Urothelium cell line (cell line): ENCODE measurements around the gene FLT3LG.
"Not testable (repeated sequence)": the region's sequence is repeated elsewhere in the genome, so short reads cannot be mapped to it uniquely, and the experiment has no call there.

Experiments used
- DNase-seq: peaks from one replicate; pipeline ENCODE4 v3.0.0; 2011; ENCODE audit warnings: low spot score, mixed read lengths
- FAIRE-seq: peaks from 2 replicates; lab custom pipeline; 2011; peaks lifted over from hg19 to GRCh38; lab: Jason Lieb, UNC

The FLT3LG gene

DNA sequence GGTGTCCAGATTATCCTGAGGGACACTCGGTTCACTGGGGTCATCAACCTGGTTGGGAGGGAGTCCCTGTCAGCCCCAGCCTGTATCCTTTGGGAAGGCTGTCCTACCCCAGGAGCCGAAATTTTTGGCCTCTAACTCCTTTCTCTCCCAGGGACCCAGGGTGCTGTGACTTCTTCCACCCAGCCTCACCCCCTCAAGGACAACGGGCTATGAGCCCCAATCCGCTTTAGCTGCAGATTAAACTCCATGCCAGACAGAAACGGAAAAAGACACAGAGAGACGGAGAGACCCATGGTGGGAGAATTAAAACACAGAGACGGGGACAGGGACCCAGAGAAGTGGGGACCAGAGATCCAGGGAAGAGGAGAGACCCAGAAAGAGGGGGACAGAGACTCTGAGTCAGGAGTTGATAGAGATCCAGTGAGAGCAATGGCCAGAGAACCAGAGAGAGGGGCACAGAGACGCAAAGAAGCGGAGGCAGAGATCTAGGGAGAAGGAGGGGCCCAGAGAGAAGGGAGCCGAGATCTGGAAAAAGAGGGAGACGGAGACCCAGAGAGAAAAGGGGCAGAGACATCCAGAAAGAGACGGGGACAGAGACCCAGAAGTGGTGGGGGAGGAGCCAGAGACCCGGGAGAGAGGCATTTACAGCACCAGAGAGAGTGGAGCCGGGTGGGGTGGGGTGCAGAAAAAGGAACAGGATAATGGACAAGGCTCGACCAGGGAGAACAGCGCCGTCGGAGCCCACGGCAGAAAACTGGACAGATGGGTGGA lies 33.4 kb upstream of the FLT3LG start:
- DNase-seq: no peak
- no peak for FAIRE-seq

DNA sequence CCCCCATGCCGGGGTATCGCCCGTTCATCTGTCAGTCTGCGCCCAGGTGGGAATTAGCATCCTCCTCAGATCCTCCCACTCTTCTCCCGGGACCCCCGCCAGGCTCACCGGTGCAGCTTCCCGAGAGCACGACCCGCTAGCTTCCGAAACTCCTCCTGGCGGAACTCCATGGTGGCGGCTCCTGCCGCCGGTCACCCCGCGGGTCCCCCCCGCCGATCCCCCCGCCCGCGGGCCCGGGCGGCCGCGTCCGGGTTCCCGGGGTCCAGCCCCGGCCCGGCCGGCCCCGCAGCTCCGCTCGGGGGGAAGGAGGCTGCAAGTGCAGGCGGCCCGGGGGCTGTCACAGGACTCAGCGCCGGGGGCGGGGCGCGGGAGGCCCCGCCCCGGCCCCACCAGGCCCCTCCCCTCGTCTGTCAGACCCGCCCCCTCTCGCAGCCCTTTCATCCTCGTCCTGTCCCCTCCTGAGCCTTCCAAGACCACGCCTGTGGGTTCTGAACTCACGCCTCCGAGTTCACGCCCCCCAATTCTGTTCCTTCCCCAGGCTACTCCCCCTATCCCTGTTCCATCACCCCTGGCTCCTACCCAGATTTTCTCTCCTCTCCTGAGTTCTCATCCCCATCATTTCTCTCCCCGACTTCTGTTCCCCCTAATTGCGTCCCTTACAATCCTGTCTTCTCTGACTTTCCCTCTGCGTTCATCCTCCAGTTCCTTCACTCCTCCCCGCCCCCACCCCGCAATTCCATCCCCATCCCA lies 32.6 kb upstream of the FLT3LG start, which contains the start of gene SLC17A7:
Gene SLC17A7 (minus strand): TSS at position 318 of the 750 bp plus-strand sequence. CDS start 148 bp downstream, at position 170.
- FAIRE-seq: no peak
- DNase-seq: peak; percentile 87

DNA sequence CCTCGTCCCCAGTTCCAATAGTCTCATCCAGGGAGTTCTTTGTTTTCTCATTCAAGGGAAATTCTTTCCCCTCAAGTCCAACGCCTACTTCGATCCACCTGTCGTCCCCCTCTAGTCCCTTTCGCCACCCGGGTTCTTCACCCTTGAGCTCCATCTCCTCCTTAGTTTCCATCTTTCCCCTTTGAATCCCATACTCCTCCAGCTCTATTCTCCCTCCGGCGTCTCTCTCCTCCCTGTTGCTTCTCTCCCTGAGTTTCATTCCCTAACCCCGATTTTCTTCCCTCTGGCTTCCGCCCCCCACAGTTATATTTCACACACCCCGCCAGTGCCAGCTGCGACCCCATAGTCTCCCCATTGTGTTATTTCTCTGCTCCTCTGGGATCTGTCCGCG lies 32.1 kb upstream of the FLT3LG start:
- DNase-seq (no peak), FAIRE-seq (no peak)

DNA sequence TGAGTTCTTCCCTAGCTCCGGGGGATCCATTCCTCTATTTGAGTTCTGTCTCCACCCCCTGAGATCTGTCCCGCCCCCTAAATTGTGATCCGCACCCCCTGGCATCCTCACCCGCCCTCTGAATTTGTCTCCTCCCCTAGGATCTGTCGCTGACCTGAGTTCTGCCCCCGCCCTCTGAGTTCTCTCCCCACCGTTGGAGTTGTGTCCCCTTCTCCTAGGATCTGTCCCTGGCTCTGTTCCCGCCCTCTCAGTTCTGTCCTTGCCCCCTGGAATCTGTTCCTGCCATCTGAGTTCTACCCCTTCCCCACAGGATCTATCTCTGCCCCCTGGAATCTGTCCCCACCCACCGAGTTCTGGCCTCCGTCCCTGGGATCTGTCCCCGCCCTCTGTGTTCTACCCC lies 31.7 kb upstream of the FLT3LG start:
- FAIRE-seq (no peak), DNase-seq (peak; percentile 74)

DNA sequence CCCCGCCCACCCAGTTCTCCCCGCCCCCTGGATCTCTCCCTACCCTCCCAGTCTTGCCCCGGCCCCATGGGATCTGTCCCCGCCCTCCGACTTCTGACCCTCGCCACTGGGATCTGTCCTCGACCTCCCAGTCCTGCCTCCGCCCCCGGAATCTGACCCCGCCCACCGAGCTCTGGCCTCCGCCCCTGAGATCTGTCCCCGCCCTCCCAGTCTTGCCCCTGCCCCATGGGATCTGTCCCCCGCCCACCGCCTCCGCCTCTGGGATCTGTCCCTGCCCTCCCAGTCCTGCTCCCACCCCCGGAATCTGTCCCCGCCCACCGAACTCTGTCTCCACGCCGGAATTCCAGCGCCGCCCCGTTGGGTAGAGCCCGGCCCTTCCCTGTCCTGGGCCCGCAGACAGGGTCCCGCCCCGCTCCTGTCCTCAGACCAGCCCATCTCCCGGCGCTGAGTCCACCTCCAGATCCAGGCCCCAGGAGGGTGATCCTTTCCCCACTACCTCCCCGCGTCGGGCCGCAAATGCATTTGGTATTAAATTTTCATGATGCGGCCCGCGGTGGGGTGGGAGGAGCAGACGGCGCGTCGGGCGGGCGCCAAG lies 31.1 kb upstream of the FLT3LG start:
- DNase-seq (peak; percentile 95), FAIRE-seq (peak; percentile 92)

DNA sequence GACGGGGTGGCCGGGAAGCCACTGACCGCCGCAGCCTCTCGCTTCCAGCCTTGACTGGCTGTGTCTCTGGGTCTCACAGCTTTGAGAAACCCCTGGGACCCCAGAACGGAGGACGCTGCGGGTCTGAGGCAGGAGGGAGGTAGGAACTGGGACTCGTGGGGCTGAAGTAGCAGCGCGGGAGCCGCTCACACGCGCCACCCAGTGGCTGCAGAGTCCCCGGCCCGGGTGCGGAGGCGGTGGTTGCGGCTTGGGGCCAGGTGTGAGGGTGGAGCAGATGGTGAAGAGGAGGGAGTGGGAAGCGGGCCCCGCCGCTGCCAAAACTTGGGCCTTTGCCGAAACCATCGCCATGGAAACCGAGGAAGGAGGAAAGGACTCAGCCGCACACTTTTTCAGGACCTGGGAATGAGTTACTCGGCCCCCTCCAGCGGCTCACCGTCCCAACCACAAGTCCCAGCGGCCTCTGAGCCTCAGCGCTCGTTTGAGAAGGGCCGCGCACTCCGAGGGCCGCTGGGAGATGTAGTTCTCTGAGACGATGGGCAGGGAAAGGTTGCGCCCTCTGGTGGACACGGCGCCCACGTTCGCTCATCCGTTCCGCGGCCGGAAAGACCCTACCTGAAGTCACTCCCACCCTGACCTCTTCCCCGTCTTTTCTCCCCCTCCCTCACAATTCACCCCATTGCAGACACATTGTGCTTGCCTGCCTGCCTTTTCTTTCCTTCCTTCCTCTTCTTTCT lies 30.5 kb upstream of the FLT3LG start:
- DNase-seq: peak; percentile 87
- peak; percentile 72 for FAIRE-seq

DNA sequence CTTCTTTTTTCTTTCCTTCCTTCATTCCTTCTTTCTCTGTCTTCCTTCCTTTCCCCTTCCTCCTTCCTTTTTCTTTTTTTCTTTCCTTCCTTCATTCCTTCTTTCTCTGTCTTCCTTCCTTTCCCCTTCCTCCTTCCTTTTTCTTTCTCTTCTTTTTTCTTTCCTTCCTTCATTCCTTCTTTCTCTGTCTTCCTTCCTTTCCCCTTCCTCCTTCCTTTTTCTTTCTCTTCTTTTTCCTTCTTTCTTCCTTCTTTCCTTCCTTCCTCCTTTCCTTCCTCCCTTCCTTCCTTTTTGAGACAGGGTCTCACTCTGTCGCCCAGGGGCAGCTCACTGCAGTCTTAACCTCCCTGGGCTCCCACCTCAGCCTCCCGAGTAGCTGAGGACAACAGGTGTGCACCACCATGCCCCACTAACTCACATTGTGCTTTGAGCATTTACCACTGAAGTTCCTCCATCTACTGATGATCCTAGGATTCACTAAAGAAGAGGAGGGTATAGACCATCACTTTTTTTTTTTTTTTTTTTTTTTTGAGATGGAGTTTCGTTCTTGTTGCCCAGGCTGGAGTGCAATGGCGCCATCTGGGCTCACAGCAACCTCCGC lies 29.8 kb upstream of the FLT3LG start:
- not testable (repeated sequence) for FAIRE-seq

DNA sequence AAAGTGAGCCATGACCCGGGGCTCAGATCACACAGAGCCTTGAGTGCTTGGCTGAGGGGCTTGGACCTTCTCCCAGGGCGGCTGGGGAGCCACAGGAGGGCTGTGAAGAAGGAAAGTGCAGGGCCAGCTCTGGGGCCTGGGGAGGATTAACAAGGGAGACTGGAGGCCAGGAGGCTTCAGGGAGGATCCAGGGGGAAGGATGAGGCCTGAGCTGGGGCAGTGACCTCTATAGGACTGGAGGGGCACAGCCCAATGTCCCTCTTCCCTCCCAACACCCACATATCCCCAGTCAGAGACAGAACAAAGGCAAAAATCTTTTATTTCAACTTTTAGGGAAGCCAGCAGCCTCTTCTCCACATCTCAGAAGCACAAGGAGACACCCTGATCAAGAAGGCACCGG lies 28.0 kb upstream of the FLT3LG start:
- no peak for FAIRE-seq
- no peak for DNase-seq

More for the DNA sequence above, 29.8 kb upstream of the FLT3LG start:
- not testable (repeated sequence) for DNase-seq

DNA sequence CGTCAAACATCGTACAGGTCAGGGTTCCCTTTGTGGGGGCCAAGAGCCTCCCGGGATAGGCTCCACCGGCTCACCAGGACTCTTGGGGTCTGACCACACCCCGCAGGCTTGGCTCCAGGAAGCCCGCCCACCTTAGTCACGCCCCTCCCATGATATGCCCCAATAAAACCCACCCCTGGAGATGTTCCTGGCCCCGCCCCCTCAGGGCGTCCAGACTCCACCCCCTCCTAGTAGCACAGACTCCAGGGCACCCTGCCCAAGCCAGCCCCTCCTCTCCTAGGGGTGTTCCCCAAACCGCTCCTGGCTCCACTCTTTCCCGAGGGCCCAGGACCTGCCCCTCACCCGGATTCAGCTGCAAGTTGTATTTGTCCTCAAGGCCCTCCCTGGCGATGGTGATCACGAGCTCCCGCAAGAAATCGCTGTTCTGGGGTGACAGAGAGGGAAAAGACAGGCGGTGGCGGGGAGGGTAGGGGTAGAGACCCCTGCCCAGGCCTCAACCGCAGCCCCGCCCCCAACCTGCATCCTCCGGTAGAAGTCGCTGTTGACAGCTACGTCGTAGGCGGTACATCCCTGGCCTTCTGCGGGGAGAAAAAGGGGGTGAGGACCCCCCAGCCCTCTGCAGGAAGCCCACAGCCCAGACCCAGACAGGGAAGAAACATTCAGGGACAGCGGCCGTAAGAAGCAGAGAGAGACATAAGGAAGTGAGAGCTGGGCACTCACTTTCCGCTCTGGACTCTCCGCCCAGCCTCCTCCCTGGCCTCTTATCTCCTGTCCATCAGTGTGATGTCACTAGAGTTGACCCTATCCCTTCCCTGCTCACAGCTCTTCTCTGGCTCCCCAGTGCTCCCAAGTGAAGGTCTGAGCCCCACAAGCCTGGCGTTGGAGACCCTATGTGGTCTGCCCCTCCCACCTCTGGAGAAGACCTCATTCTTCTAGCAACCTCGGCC lies 26.3 kb upstream of the FLT3LG start:
- no peak for DNase-seq
- FAIRE-seq: no peak

DNA sequence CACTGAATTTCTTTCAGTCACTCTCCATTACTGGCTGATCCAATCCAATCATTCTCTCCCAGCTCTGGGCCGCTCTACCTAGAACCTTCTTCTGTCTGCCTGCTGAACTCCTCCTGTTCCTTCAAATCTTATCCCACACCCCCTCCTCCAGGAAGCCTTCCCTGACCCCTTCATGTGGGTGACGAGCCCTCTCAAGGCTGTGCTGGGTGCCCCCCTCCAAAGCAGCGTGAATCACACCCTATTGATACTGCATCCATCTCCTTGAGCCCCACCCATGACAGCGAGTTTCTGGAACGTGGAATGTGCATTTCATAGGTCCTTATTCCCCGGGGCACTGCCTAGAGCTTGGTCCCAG lies 25.6 kb upstream of the FLT3LG start:
- FAIRE-seq (no peak), DNase-seq (no peak)

DNA sequence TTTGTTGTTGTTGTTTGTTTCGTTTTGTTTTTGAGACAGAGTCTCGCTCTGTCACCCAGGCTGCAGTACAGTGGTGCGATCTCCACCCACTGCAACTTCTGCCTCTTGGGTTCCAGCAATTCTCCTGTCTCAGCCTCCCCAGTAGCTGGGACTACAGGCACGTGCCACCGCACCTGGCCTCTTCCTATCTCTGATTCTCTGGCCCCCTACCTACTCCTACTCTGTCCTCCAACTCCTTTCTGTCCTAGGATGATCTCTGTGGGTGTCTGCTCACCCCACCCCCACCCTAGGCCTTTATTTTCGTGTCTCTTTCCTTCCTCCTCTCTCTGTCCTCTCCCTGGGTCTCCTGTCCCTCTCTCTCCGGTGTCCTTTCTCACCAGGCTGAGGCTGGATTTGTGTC lies 23.6 kb upstream of the FLT3LG start:
- no peak for FAIRE-seq

DNA sequence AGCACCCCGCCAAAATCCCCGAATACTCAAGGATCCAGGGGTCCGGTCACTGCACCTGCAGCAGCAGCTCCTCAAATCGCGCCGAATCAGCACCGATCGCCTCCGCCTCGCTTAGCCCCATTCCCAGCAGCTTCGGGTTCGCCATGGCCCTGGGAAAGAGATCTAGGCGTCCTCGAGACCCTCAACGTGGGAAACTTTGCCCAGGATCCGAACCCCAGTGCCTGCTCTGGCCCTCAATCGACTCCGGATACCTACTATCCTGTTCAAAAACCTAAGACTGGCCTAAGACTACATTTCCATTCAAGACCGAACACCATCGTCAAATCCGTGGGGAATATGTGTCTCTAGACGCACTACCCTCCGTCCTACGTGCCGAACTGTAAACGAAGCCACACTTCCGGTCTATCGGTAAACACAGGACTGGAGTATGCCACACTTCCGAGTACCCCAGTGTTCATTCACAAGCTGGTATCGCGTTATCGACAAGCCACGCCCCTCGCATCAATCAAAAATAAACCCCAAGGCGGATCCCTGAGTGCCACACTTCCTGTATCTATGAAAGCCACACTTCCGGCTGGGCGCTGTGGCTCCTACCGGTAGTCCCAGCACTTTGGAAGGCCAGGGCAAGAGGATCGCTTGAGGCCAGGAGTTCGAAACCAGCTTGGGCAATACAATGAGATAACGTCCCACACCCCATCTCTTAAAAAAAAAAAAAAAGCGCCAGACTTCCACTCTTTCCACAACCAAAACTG lies 22.4 kb upstream of the FLT3LG start, which contains the start of gene PIH1D1:
Gene PIH1D1 (minus strand): TSS at position 385 of the 752 bp plus-strand sequence. CDS start 240 bp downstream, at position 145.
- peak; percentile 91 for DNase-seq
- peak; percentile 66 for FAIRE-seq

More for the DNA sequence above, 23.6 kb upstream of the FLT3LG start:
- DNase-seq: no peak

DNA sequence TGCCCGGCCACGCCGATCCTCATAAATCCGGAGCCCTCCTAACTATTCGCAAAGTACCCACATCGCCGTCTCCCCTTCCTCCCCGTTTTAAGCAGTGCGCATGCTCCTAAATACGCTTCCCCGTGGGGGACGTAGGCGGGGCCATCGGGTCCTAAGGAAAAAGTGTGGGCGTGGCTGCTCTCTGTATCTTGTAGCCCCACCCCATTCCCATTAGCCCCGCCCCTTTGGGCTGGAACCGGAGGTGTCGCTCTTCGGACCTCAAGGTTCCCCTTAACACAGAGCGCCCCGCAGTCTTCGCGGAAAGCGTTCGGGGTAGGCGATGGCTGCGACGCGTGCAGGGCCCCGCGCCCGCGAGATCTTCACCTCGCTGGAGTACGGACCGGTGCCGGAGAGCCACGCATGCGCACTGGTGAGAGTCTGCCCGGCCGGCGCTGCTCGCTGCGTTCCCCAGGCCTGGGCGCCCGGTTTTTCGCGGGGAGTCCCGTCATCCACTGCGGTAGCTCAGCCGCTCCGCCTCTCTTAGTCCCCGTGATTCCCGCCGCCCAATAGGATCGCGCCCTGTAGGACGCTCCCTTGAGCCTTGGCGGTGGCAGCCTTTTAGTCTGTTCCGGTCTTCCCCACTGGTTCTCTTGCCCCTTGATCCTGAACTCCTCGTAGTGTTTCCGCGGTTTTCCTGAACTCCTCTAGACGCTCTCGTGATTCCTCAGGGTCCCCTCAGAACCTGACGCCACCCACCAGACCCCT lies 20.8 kb upstream of the FLT3LG start, which contains the start of gene ALDH16A1:
Gene ALDH16A1 (plus strand): TSS at position 213 of the 744 bp plus-strand sequence. CDS start 107 bp downstream, at position 320.
- peak; percentile 97 for DNase-seq
- FAIRE-seq: no peak

DNA sequence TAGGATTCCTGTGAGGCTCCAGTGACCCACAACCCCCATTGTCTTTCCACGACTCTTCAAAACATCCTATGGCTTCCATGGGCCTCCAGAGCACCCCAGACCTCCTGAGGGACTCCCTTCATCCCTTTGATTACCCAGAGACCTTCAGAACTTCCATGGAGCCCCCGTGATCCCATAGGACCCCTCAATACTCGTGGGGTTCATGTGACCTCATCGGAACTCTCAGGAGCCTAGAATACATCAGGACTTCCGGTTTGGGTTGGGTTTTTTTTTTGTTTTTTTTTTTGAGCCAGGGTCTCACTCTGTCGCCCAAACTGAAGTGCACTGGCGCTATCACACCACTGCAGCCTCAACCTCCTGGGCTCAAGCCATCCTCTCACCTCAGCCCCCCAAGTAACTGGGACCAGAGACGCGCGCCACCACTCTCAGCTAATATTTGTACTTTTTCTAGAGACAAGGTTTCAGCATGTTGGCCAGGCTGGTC lies 20.2 kb upstream of the FLT3LG start:
- DNase-seq: no peak
- no peak for FAIRE-seq

DNA sequence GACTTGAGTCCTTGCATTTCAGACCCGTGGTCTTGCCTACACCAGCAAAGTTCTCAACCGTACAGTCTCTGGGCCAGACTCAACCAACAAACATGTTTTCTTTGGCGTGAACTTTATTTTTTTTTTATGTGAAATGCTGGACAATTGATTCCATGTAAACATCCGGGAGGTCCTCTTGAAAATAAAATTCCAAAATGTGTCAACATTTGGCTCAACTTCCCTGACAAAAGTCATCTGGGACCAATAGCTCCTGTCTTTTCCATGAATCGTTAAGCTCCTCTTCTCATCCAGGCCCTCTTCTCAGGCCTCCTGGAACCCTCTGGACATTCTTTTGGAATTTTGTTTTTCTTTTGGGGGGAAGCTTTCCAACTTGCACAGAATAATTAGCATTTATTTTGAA lies 18.2 kb upstream of the FLT3LG start:
- no peak for FAIRE-seq
- no peak for DNase-seq

DNA sequence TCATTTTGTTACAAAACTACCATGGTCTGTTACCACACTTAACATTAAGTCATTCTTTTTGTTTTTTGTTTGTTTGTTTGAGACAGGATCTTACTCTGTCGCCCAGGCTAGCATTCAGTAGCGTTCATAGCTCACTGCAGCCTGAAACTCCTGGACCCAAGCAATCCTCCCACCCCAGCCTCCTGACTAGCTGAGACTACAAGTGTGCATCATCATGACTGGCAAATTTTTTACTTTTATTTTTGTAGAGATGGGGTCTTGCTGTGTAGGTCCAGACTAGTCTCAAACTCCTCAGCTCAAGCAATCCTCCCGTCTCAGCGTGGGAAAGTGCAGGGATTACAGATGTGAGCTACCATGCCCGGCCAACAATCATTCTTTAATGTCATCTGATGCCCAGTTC lies 17.7 kb upstream of the FLT3LG start:
- FAIRE-seq (no peak), DNase-seq (no peak)

DNA sequence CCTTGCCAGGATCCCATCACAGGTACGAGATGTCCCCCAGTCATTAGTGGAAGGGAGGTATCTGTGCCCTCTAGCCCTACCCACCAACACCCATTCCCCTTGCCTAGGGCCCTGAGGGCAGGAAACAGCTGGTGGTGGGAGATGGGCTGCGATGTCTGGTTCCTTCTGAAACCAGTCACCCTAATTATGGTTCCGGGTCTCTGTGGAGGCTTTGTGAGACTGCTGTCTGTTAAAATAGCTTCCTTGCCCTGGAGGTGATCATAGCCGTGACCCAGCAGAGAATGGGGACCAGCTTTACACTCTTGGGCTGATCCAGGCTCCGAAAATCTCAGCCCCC lies 15.5 kb upstream of the FLT3LG start:
- no peak for DNase-seq
- no peak for FAIRE-seq

DNA sequence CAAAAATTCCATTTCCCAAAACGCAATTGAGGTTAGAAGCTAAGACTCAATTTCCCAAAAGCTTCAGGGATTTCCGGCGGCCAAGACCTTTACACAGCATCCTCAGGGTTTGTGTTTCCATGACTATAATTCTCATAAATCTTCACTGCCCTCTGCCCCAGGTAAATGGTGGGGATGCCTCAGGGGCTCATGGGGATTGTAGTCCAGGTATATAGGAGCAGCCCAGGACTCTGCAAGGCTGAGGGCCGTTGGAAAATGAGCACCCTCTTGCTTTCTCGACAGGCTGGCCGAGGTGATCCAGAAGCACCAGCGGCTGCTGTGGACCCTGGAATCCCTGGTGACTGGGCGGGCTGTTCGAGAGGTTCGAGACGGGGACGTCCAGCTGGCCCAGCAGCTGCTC lies 14.6 kb upstream of the FLT3LG start:
- FAIRE-seq (no peak), DNase-seq (no peak)
